ENCODE measurements around the gene DSCAML1.
"Not testable (repeated sequence)": the region's sequence is repeated elsewhere in the genome, so short reads cannot be mapped to it uniquely, and the experiment has no call there.

Gene DSCAML1

DNA sequence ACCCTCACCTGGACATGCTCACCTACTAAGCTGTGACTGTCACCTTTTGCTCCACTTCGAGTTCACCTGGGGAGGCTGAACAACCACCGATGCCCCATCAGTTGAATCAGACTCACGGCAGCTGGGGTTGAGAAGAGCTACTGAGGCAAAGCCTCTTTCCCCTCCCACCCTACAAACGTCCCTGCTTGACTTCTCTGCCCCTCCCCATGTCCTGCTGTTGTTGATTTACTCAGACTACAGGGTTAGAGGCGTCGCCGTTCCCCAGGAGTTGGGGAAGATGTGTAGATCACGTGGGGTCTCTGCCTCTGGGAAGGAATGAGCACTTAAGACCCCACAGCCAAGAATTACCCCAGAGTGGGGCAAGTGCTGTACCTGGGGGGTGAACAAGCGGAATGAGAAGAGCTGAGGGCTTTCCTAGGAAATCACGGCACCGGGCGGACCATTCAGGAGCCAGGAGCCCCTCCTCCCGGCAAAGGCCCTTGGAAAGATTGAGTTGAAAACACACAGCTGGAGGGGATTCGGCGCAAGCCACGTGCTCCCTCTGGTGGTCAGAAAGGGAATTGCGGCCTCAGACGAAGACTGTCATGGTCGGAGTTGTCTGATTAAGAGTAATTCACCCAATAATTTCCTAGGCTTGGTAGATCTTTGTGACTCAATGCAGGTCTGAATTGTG is 20.5 kb upstream of the DSCAML1 start:
- peak; percentile 62 for DNase-seq (ENCODE audit: extremely low read depth, low read depth)
- TF ChIP-seq, protein P1, sequence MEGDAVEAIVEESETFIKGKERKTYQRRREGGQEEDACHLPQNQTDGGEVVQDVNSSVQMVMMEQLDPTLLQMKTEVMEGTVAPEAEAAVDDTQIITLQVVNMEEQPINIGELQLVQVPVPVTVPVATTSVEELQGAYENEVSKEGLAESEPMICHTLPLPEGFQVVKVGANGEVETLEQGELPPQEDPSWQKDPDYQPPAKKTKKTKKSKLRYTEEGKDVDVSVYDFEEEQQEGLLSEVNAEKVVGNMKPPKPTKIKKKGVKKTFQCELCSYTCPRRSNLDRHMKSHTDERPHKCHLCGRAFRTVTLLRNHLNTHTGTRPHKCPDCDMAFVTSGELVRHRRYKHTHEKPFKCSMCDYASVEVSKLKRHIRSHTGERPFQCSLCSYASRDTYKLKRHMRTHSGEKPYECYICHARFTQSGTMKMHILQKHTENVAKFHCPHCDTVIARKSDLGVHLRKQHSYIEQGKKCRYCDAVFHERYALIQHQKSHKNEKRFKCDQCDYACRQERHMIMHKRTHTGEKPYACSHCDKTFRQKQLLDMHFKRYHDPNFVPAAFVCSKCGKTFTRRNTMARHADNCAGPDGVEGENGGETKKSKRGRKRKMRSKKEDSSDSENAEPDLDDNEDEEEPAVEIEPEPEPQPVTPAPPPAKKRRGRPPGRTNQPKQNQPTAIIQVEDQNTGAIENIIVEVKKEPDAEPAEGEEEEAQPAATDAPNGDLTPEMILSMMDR (IDR thresholded peaks at IDR 0.05; ENCODE audit: low read depth, low read length, missing control alignments) = peak; percentile 100
- no peak overlapping the region for H3K4me3 ChIP-seq (replicated peaks; ENCODE audit: low read depth, low read length)

DNA sequence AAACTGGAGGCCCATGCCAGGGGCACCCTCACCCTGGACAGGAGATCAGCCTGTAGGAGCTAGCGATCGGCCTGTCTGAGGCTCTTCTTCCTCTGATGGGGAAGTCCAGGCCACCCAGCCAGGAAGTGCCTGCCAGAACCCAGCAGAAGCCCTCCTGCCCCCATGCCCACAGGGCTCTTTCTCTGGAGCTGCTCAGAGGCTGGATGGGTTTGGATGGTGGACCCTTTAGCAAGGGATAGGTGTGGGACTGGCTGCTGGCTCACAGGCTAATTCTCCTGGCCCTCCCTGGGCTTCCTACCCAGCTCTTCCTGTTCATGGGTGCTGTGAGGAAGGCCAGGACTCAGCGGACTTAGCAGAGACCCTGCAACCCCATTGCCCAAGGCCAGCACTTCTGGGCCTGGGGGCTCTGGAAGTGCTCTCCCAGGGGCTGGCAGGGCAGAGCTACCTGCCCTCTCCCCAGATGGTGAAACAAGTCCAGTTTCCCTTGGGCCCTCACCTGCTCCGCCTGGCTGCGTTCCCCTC is 19.9 kb upstream of the DSCAML1 start:
- TF ChIP-seq, protein P1 (IDR thresholded peaks at IDR 0.05; ENCODE audit: low read depth, low read length, missing control alignments) = no peak
- H3K4me3 ChIP-seq (replicated peaks; ENCODE audit: low read depth, low read length) = no peak overlapping the region
- DNase-seq (ENCODE audit: extremely low read depth, low read depth) = no peak

GRCh38 chr11:117816151-117816741 is 19.2 kb upstream of the DSCAML1 start:
- no peak overlapping the region for H3K4me3 ChIP-seq (replicated peaks; ENCODE audit: low read depth, low read length)
- TF ChIP-seq, protein P1 (IDR thresholded peaks at IDR 0.05; ENCODE audit: low read depth, low read length, missing control alignments) = no peak
- DNase-seq (ENCODE audit: extremely low read depth, low read depth) = no peak

DNA sequence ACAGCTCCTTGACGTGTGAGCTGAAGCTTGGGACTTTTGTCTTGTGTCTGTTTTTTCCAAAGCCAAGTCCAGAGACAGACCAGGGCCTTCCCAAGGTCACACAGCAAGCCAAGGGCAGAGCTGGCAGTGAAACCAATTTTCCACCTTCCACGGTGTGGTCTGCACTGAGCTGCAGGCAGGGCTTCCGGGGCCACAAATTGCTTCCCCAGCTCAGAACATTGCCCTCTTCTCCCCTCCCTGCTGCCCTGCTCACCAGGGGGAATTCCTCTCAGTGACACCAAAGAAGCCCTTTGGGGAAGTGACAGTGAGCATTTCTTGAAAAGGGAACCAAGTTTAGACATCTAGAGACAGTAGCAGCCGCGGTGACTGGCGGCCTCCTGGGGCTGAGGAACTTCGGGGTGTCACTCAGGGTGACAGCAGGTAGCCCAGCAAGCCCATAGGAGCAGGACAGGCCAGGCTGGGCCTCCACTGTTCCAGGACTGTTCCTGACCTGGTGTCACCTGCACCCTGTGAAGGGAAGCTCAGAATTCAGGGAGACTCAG is 18.3 kb upstream of the DSCAML1 start:
- DNase-seq (ENCODE audit: extremely low read depth, low read depth) = no peak
- H3K4me3 ChIP-seq (replicated peaks; ENCODE audit: low read depth, low read length) = no peak overlapping the region
- TF ChIP-seq, protein P1 (IDR thresholded peaks at IDR 0.05; ENCODE audit: low read depth, low read length, missing control alignments) = no peak

DNA sequence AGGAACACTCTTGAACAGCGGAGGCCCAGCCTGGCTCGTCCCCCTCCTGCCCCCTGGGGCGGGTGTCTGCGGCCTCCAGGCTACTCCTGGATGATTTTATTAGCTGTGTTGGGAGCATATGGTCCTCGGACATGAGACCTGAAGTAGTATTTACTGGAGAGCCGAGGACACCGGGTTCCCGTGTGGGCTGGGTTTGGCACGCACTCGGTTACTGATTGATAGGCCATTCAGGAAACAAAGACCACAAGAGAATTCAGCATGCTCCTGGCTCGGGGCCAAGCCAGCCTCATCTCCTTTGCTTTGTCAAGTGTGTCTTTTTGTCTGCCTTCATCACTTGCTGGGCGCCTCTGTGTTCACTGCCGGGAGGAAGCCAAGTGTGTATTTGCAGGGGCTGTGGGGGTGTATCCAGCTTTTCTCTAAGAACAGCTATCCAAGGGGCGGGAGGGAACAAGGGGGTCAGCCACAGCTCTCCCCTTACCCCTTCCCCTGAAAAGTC is 17.8 kb upstream of the DSCAML1 start:
- TF ChIP-seq, protein P1 (IDR thresholded peaks at IDR 0.05; ENCODE audit: low read depth, low read length, missing control alignments) = no peak
- no peak overlapping the region for H3K4me3 ChIP-seq (replicated peaks; ENCODE audit: low read depth, low read length)
- no peak for DNase-seq (ENCODE audit: extremely low read depth, low read depth)

DNA sequence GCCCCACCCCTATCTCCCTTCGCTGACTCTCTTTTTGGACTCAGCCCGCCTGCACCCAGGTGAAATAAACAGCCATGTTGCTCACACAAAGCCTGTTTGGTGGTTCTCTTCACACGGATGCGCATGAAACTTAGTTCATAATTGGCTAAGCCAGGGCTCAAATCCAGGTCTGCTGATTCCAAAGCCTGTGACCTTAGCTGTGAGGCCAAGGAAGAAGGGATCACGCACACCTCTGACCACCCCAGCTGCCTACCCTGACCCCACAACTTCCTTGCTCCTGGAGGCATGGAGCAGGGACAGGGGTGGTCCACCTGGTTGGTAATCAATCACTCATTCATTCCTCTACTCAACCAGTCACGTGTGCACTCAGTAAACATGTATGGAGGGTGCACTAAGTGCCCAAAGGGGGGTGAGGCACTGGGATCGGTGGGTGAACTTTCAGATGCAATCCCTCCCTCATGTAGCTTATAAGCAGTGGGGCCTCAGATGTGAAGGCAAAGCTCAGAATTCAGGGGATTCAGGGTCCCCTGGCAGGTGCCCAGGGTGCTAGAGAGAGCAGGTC is 17.3 kb upstream of the DSCAML1 start:
- H3K4me3 ChIP-seq (replicated peaks; ENCODE audit: low read depth, low read length) = no peak overlapping the region
- DNase-seq (ENCODE audit: extremely low read depth, low read depth) = no peak
- TF ChIP-seq, protein P1 (IDR thresholded peaks at IDR 0.05; ENCODE audit: low read depth, low read length, missing control alignments) = no peak

- not testable (repeated sequence) for H3K4me3 ChIP-seq (replicated peaks; ENCODE audit: low read depth, low read length); DNase-seq (ENCODE audit: extremely low read depth, low read depth)
Measured at GRCh38 chr11:117810056-117810451, 13.0 kb upstream of the DSCAML1 start.
